Activated CD8-positive, alpha-beta memory T cell treated with anti-CD3 and anti-CD28 coated beads, Interleukin-2, amount 10 ng/mL, durations not matched to agents 7 days and 5 days (primary cell): Measurements from ENCODE around the gene CIAO2B. TPM values are rescaled to one million over a fixed set of nuclear protein-coding genes. Genes with fewer than 3 reads are reported as not detected.
A peak's percentile ranks its signal among the peaks of the same experiment; 100 is the strongest.

Source experiments
- ATAC-seq: fragments of 150-1000 bp; cut with Tn5 transposase; one replicate; pipeline ENCODE4 v1.10.0; 2021; ENCODE audit warnings: moderate library complexity
- CTCF ChIA-PET: fragments of 350-600 bp; sonication (Branson Sonifier 250); formaldehyde crosslinking; loops from one replicate; lab custom pipeline; 2021; ENCODE audit warnings: antibody characterized with exemption; lab: Charles Lee
- DNase-seq: peaks from one replicate; pipeline ENCODE4 v3.0.0-alpha.2; 2020
- H3K27ac Mint-ChIP-seq: one replicate; pipeline ENCODE4 v1.8.0; 2021; ENCODE audit warnings: mild to moderate bottlenecking, mixed read lengths
- H3K27me3 Mint-ChIP-seq: one replicate; pipeline ENCODE4 v1.8.0; 2021; ENCODE audit warnings: mixed read lengths
- H3K36me3 Mint-ChIP-seq: one replicate; pipeline ENCODE4 v1.8.0; 2021; ENCODE audit warnings: mild to moderate bottlenecking, mixed read lengths
- H3K4me1 Mint-ChIP-seq: one replicate; pipeline ENCODE4 v1.8.0; 2021; ENCODE audit warnings: mixed read lengths
- H3K4me3 Mint-ChIP-seq: one replicate; pipeline ENCODE4 v1.8.0; 2021; ENCODE audit warnings: mild to moderate bottlenecking, moderate library complexity, mixed read lengths
- H3K9me3 Mint-ChIP-seq: one replicate; pipeline ENCODE4 v1.8.0; 2022; ENCODE audit warnings: low read depth, mixed read lengths
- total RNA-seq, 2 experiments: library from RNA; stranded (reverse); gene quantifications; one replicate each; pipeline ENCODE4 v1.2.3, GENCODE V29; 2021

Gene CIAO2B
- total RNA-seq, 2 experiments from 2014 or later = 124 to 131 TPM

- no peak for ATAC-seq
- CTCF ChIA-PET = interaction anchor here (0.9 to 7.3 kb wide), 4 partner anchors 10 to 32 kb away, joined by 3 to 140 read pairs (median 12); partner anchors contain the start of genes CDH16, PDP2 and RRAD
Observed at GRCh38 chr16:66891360-66891759, 42.8 kb downstream of the CIAO2B start.

GRCh38 chr16:66890799-66891198 lies 43.4 kb downstream of the CIAO2B start:
- Mint-ChIP-seq H3K27me3 (no peaks in the 10 kb centered on the region), H3K4me1 (peaks cover 41% of the 10 kb centered on the region), H3K4me3 (no peak overlapping the region), H3K27ac (no peak overlapping the region), H3K36me3 (peaks cover 12% of the 10 kb centered on the region), H3K9me3 (no peaks in the 10 kb centered on the region)
- CTCF ChIA-PET = interaction anchor here (0.8 to 7.3 kb wide), 6 partner anchors 9 to 466 kb away, joined by 3 to 140 read pairs (median 6); partner anchors contain the start of genes CDH16, PDP2 and RRAD
- DNase-seq (no peak), ATAC-seq (no peak)

More at GRCh38 chr16:66891360-66891759, 42.8 kb downstream of the CIAO2B start:
- no peaks in the 10 kb centered on the region for H3K27me3 Mint-ChIP-seq
- H3K36me3 Mint-ChIP-seq = peaks cover 11% of the 10 kb centered on the region
- no peak for DNase-seq
- H3K9me3 Mint-ChIP-seq = no peaks in the 10 kb centered on the region
- peaks cover 38% of the 10 kb centered on the region for H3K4me1 Mint-ChIP-seq
- peak overlapping the region; percentile 0 for H3K27ac Mint-ChIP-seq
- no peak overlapping the region for H3K4me3 Mint-ChIP-seq

- Mint-ChIP-seq H3K27me3 (no peaks in the 10 kb centered on the region), H3K9me3 (no peaks in the 10 kb centered on the region), H3K4me1 (peaks cover 44% of the 10 kb centered on the region), H3K36me3 (peaks cover 20% of the 10 kb centered on the region), H3K27ac (no peak overlapping the region), H3K4me3 (no peak overlapping the region)
- DNase-seq (no peak), ATAC-seq (no peak)
- CTCF ChIA-PET = interaction anchor here (2.0 to 7.3 kb wide), 2 partner anchors 8 to 34 kb away, joined by 16 to 140 read pairs; partner anchors contain the start of genes CDH16, PDP2 and RRAD
Observed at GRCh38 chr16:66889622-66890021, 44.6 kb downstream of the CIAO2B start.

- Mint-ChIP-seq H3K4me3 (no peak overlapping the region), H3K36me3 (peaks cover 25% of the 10 kb centered on the region), H3K4me1 (peaks cover 45% of the 10 kb centered on the region), H3K9me3 (no peaks in the 10 kb centered on the region), H3K27ac (no peak overlapping the region), H3K27me3 (no peaks in the 10 kb centered on the region)
- no peak for DNase-seq
- CTCF ChIA-PET = interaction anchor here (0.6 to 2.0 kb wide), 4 partner anchors 7 to 66 kb away, joined by 4 to 16 read pairs (median 4); partner anchors contain the start of gene PDP2
- ATAC-seq = no peak
Observed at GRCh38 chr16:66888647-66889615, 45.3 kb downstream of the CIAO2B start.

- peaks cover 27% of the 10 kb centered on the region for H3K36me3 Mint-ChIP-seq
- ATAC-seq (no peak), DNase-seq (no peak)
- no peak overlapping the region for H3K27ac Mint-ChIP-seq
- no peak overlapping the region for H3K4me3 Mint-ChIP-seq
- H3K4me1 Mint-ChIP-seq = peaks cover 42% of the 10 kb centered on the region
- CTCF ChIA-PET = interaction anchor here (1.3 to 1.7 kb wide), 3 partner anchors 13 to 23 kb away, joined by 3 to 7 read pairs (median 6); no protein-coding TSS in a partner anchor
- no peaks in the 10 kb centered on the region for H3K27me3 Mint-ChIP-seq
- no peaks in the 10 kb centered on the region for H3K9me3 Mint-ChIP-seq
Observed at GRCh38 chr16:66886914-66887313, 47.3 kb downstream of the CIAO2B start.

GRCh38 chr16:66886321-66886720 lies 47.9 kb downstream of the CIAO2B start:
- CTCF ChIA-PET = interaction anchor here (1.3 to 1.7 kb wide), 3 partner anchors 13 to 23 kb away, joined by 3 to 7 read pairs (median 6); no protein-coding TSS in a partner anchor
- DNase-seq = no peak
- Mint-ChIP-seq H3K4me1 (peaks cover 48% of the 10 kb centered on the region), H3K4me3 (no peak overlapping the region), H3K27ac (no peak overlapping the region), H3K36me3 (peaks cover 25% of the 10 kb centered on the region), H3K9me3 (no peaks in the 10 kb centered on the region), H3K27me3 (no peaks in the 10 kb centered on the region)
- ATAC-seq = no peak

DNA sequence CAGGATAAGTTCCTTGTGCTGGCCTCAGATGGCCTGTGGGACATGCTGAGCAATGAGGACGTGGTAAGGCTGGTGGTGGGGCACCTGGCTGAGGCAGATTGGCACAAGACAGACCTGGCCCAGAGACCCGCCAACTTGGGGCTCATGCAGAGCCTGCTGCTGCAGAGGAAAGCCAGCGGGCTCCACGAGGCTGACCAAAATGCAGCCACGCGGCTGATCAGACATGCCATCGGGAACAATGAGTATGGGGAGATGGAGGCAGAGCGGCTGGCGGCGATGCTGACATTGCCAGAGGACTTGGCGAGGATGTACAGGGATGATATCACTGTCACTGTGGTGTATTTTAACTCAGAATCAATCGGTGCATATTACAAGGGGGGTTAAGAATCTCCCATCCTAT lies 48.7 kb downstream of the CIAO2B start:
- H3K4me3 Mint-ChIP-seq = no peak overlapping the region
- CTCF ChIA-PET = interaction anchor here (1.3 to 1.7 kb wide), 3 partner anchors 12 to 24 kb away, joined by 3 to 7 read pairs (median 6); no protein-coding TSS in a partner anchor
- no peaks in the 10 kb centered on the region for H3K9me3 Mint-ChIP-seq

DNA sequence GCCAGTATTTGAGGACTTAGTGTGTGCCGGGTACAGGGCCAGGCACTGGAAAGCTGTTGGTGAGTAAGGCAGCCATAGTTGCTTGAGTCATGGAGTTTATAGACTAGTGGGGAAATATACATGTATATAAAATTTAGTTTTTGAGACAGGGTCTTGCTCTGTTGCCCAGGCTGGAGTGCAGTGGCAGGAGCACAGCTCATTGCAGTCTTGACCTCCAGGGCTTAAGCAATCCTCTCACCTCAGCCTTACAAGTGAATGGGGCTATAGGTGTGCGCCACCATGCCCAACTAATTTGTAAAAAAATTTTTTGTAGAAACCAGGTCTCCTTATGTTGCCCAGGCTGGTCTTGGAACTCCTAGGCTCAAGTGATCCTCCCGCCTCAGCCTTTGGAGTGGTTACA lies 51.5 kb downstream of the CIAO2B start:
- Mint-ChIP-seq H3K27me3 (no peaks in the 10 kb centered on the region), H3K27ac (no peak overlapping the region), H3K9me3 (no peaks in the 10 kb centered on the region), H3K4me1 (peaks cover 67% of the 10 kb centered on the region), H3K4me3 (peak overlapping the region; percentile 99), H3K36me3 (peaks cover 24% of the 10 kb centered on the region)
- ATAC-seq (no peak), DNase-seq (no peak)
- CTCF ChIA-PET = interaction anchor here (1.8 to 3.8 kb wide), 6 partner anchors 8 to 46 kb away, joined by 6 to 28 read pairs (median 16); no protein-coding TSS in a partner anchor

More for the DNA sequence above, 48.7 kb downstream of the CIAO2B start:
- no peak for DNase-seq
- peaks cover 48% of the 10 kb centered on the region for H3K4me1 Mint-ChIP-seq
- no peak for ATAC-seq
- no peaks in the 10 kb centered on the region for H3K27me3 Mint-ChIP-seq
- H3K36me3 Mint-ChIP-seq = peaks cover 25% of the 10 kb centered on the region
- H3K27ac Mint-ChIP-seq = no peak overlapping the region

Other genes with a start within 250 kb of the CIAO2B start
- 1 to 10 TPM; 1.1 to 1.2 TPM for gene CMTM4, start 237.7 kb downstream of the CIAO2B start, total RNA-seq
- 10 to 100 TPM; 71.6 to 81.0 TPM for gene DYNC1LI2, start 182.8 kb downstream of the CIAO2B start, total RNA-seq
- under 1 TPM in 1 of 2 experiments, not detected in 1; 0.47 TPM for gene TERB1, start 132.8 kb downstream of the CIAO2B start, total RNA-seq
- 10 to 100 TPM; 81.1 to 88.5 TPM for gene NAE1, start 103.4 kb downstream of the CIAO2B start, total RNA-seq
- gene CA7, start 90.0 kb downstream of the CIAO2B start, total RNA-seq = not detected
- 10 to 100 TPM; 29.2 to 33.3 TPM for gene PDP2, start 53.9 kb downstream of the CIAO2B start, total RNA-seq
- gene CDH16, start 15.5 kb downstream of the CIAO2B start, total RNA-seq = not detected
- 1 to 10 TPM in 1 of 2 experiments, under 1 TPM in 1; 0.55 to 2.5 TPM for gene RRAD, start 8.9 kb downstream of the CIAO2B start, total RNA-seq
- 10 to 100 TPM; 34.1 to 35.5 TPM for gene CES2, start 1.1 kb upstream of the CIAO2B start, total RNA-seq
- gene CES3, start 26.9 kb upstream of the CIAO2B start, total RNA-seq = 1 to 10 TPM; 2.3 to 4.5 TPM
- 10 to 100 TPM in 1 of 2 experiments, 1 to 10 TPM in 1; 8.1 to 11.7 TPM for gene CES4A, start 54.2 kb upstream of the CIAO2B start, total RNA-seq
- 100 to 1,000 TPM; 180 to 196 TPM for gene CBFB, start 94.7 kb upstream of the CIAO2B start, total RNA-seq
- 10 to 100 TPM; 14.2 to 15.2 TPM for gene PHAF1, start 175.5 kb upstream of the CIAO2B start, total RNA-seq
- 1 to 10 TPM; 5.6 to 7.9 TPM for gene B3GNT9, start 216.6 kb upstream of the CIAO2B start, total RNA-seq
- 10 to 100 TPM; 36.4 to 52.6 TPM for gene TRADD, start 225.5 kb upstream of the CIAO2B start, total RNA-seq
- 10 to 100 TPM; 15.7 to 24.5 TPM for gene FBXL8, start 225.6 kb upstream of the CIAO2B start, total RNA-seq
- 10 to 100 TPM; 15.0 to 43.7 TPM for gene HSF4, start 230.3 kb upstream of the CIAO2B start, total RNA-seq
- gene NOL3, start 236.1 kb upstream of the CIAO2B start, total RNA-seq = 10 to 100 TPM in 1 of 2 experiments, 1 to 10 TPM in 1; 3.3 to 10.3 TPM
- 10 to 100 TPM; 38.6 to 56.0 TPM for gene MATCAP1, start 249.6 kb upstream of the CIAO2B start, total RNA-seq